Immature natural killer cell (primary cell): ENCODE data around the gene ARPC1B. TPM values are rescaled to one million over a fixed set of nuclear protein-coding genes. Genes with fewer than 3 reads are reported as not detected.
"Not testable (repeated sequence)": the region's sequence is repeated elsewhere in the genome, so short reads cannot be mapped to it uniquely, and the experiment has no call there.

Source experiments
- DNase-seq, 3 donors: peaks; one replicate each; pipeline ENCODE4 v3.0.0; 2022; ENCODE audit warnings: mixed read lengths in 1 of 3
- H3K27ac Mint-ChIP-seq, 6 donors: one replicate each; pipeline ENCODE4 v1.8.0; 2020; ENCODE audit warnings: mixed read lengths in 6 of 6, mild to moderate bottlenecking in 5 of 6, inconsistent platforms in 4 of 6, moderate library complexity in 3 of 6
- H3K27me3 Mint-ChIP-seq, 3 donors: one replicate each; pipeline ENCODE4 v1.8.0; 2020 to 2021; ENCODE audit warnings: low read depth in 3 of 3, mild to moderate bottlenecking in 3 of 3, mixed read lengths in 3 of 3, moderate library complexity in 3 of 3, inconsistent platforms in 1 of 3
- H3K36me3 Mint-ChIP-seq, 3 donors: one replicate each; pipeline ENCODE4 v1.8.0; 2020; ENCODE audit warnings: mixed read lengths in 3 of 3, inconsistent platforms in 2 of 3, mild to moderate bottlenecking in 2 of 3
- H3K4me1 Mint-ChIP-seq, 2 donors: one replicate each; pipeline ENCODE4 v1.8.0; 2020; ENCODE audit warnings: inconsistent platforms in 2 of 2, mild to moderate bottlenecking in 2 of 2, mixed read lengths in 2 of 2, moderate library complexity in 1 of 2
- H3K4me3 Mint-ChIP-seq, 5 donors: one replicate each; pipeline ENCODE4 v1.8.0; 2020; ENCODE audit warnings: mild to moderate bottlenecking in 5 of 5, mixed read lengths in 5 of 5, inconsistent platforms in 3 of 5, moderate library complexity in 3 of 5
- H3K9me3 Mint-ChIP-seq, 6 donors: one replicate each; pipeline ENCODE4 v1.8.0; 2020; ENCODE audit warnings: mild to moderate bottlenecking in 6 of 6, mixed read lengths in 6 of 6, inconsistent platforms in 4 of 6, moderate library complexity in 3 of 6
- polyA plus RNA-seq, 3 donors: library from polyadenylated mRNA; unstranded; fragments of 300-500 nt; fragmentation: Illumina TruSeq; gene quantifications; one replicate each; pipeline ENCODE4 v1.2.3, GENCODE V29; 2021

ARPC1B gene
- polyA plus RNA-seq, 3 donors from 2014 or later, result 582 to 834 (median 626) TPM

GRCh38 chr7:99373091-99374066 is 1.2 kb upstream of the ARPC1B start:
- Mint-ChIP-seq H3K4me3 (peak overlapping the region; percentile 70 to 83 (median 81)), H3K27ac (peak overlapping the region; percentile 40 to 85 (median 80))
- no peak for DNase-seq

GRCh38 chr7:99375070-99375807 is 709 bp downstream of the ARPC1B start:
- H3K4me1 Mint-ChIP-seq, result peaks cover 31 to 33% of the 10 kb centered on the region in 2 donors
- DNase-seq, result peak; percentile 55 to 57 (median 57)
- H3K27me3 Mint-ChIP-seq, result peaks cover 0 to 5% (median 3%) of the 10 kb centered on the region in 3 donors
- H3K4me3 Mint-ChIP-seq, result peak overlapping the region; percentile 69 to 83 (median 73)
- H3K9me3 Mint-ChIP-seq, result no peaks in the 10 kb centered on the region
- H3K36me3 Mint-ChIP-seq, result peaks cover 0 to 7% (median 4%) of the 10 kb centered on the region in 3 donors
- peak overlapping the region in 5 of 6 donors; percentile 80 to 88 (median 82) for H3K27ac Mint-ChIP-seq

More at GRCh38 chr7:99373091-99374066, 1.2 kb upstream of the ARPC1B start:
- peaks cover 0 to 1% (median 0%) of the 10 kb centered on the region in 3 donors for H3K27me3 Mint-ChIP-seq
- no peaks in the 10 kb centered on the region for H3K9me3 Mint-ChIP-seq
- H3K4me1 Mint-ChIP-seq, result peaks cover 16 to 19% of the 10 kb centered on the region in 2 donors
- peaks cover 0 to 3% (median 0%) of the 10 kb centered on the region in 3 donors for H3K36me3 Mint-ChIP-seq

- no peaks in the 10 kb centered on the region for H3K9me3 Mint-ChIP-seq
- H3K4me1 Mint-ChIP-seq, result peaks cover 51 to 54% of the 10 kb centered on the region in 2 donors
- H3K27me3 Mint-ChIP-seq, result peaks cover 0 to 7% (median 6%) of the 10 kb centered on the region in 3 donors
- peak overlapping the region; percentile 96 to 99 (median 98) for H3K27ac Mint-ChIP-seq
- H3K36me3 Mint-ChIP-seq, result peaks cover 0 to 10% (median 8%) of the 10 kb centered on the region in 3 donors
- H3K4me3 Mint-ChIP-seq, result peak overlapping the region; percentile 69 to 89 (median 82)
- DNase-seq, result peak in 1 of 3 donors; percentile 29
Observed at GRCh38 chr7:99379043-99379577, 4.6 kb downstream of the ARPC1B start.

- H3K36me3 Mint-ChIP-seq, result peaks cover 0 to 10% (median 8%) of the 10 kb centered on the region in 3 donors
- H3K27ac Mint-ChIP-seq, result peak overlapping the region; percentile 96 to 99 (median 98)
- H3K9me3 Mint-ChIP-seq, H3K27me3 Mint-ChIP-seq: not testable (repeated sequence)
- H3K4me3 Mint-ChIP-seq, result peak overlapping the region; percentile 80 to 89 (median 84)
- peaks cover 56 to 59% of the 10 kb centered on the region in 2 donors for H3K4me1 Mint-ChIP-seq
- DNase-seq, result peak in 1 of 3 donors; percentile 22
Observed at GRCh38 chr7:99379693-99380031, 5.1 kb downstream of the ARPC1B start.

GRCh38 chr7:99380032-99380822 is 5.7 kb downstream of the ARPC1B start:
- Mint-ChIP-seq H3K27ac (peak overlapping the region; percentile 96 to 99 (median 98)), H3K27me3 (peaks cover 0 to 7% (median 6%) of the 10 kb centered on the region in 3 donors), H3K4me3 (peak overlapping the region; percentile 80 to 89 (median 84)), H3K9me3 (no peaks in the 10 kb centered on the region), H3K4me1 (peaks cover 56 to 59% of the 10 kb centered on the region in 2 donors), H3K36me3 (peaks cover 0 to 10% (median 8%) of the 10 kb centered on the region in 3 donors)
- peak; percentile 35 to 48 (median 37) for DNase-seq

- Mint-ChIP-seq H3K4me1 (peaks cover 56 to 65% of the 10 kb centered on the region in 2 donors), H3K27me3 (peaks cover 0 to 7% (median 6%) of the 10 kb centered on the region in 3 donors), H3K36me3 (peaks cover 0 to 10% (median 8%) of the 10 kb centered on the region in 3 donors), H3K27ac (peak overlapping the region; percentile 96 to 99 (median 98)), H3K9me3 (no peaks in the 10 kb centered on the region), H3K4me3 (peak overlapping the region; percentile 80 to 89 (median 84))
- DNase-seq, result peak; percentile 87 to 90 (median 89)
Observed at GRCh38 chr7:99380823-99381663, 6.5 kb downstream of the ARPC1B start.

- H3K36me3 Mint-ChIP-seq, result peaks cover 0 to 13% (median 8%) of the 10 kb centered on the region in 3 donors
- H3K27me3 Mint-ChIP-seq, result peaks cover 0 to 7% (median 6%) of the 10 kb centered on the region in 3 donors
- H3K4me1 Mint-ChIP-seq, result peaks cover 50 to 63% of the 10 kb centered on the region in 2 donors
- no peaks in the 10 kb centered on the region for H3K9me3 Mint-ChIP-seq
- DNase-seq, result no peak
- peak overlapping the region; percentile 96 to 99 (median 98) for H3K27ac Mint-ChIP-seq
- H3K4me3 Mint-ChIP-seq, result peak overlapping the region; percentile 80 to 89 (median 84)
Observed at GRCh38 chr7:99381664-99382075, 7.1 kb downstream of the ARPC1B start.

GRCh38 chr7:99383203-99383602 is 8.7 kb downstream of the ARPC1B start:
- no peak for DNase-seq
- peaks cover 0 to 7% (median 6%) of the 10 kb centered on the region in 3 donors for H3K27me3 Mint-ChIP-seq
- peak overlapping the region in 1 of 5 donors; percentile 54 for H3K4me3 Mint-ChIP-seq
- peaks cover 45 to 59% of the 10 kb centered on the region in 2 donors for H3K4me1 Mint-ChIP-seq
- H3K9me3 Mint-ChIP-seq, result no peaks in the 10 kb centered on the region
- peak overlapping the region; percentile 49 to 91 (median 80) for H3K27ac Mint-ChIP-seq
- peaks cover 0 to 16% (median 8%) of the 10 kb centered on the region in 3 donors for H3K36me3 Mint-ChIP-seq

- Mint-ChIP-seq H3K4me1 (peaks cover 44 to 58% of the 10 kb centered on the region in 2 donors), H3K9me3 (no peaks in the 10 kb centered on the region), H3K4me3 (no peak overlapping the region), H3K27me3 (peaks cover 0 to 7% (median 6%) of the 10 kb centered on the region in 3 donors), H3K36me3 (peaks cover 0 to 20% (median 8%) of the 10 kb centered on the region in 3 donors), H3K27ac (peak overlapping the region; percentile 61 to 91 (median 76))
- no peak for DNase-seq
Observed at GRCh38 chr7:99383791-99384370, 9.4 kb downstream of the ARPC1B start.

- H3K27ac Mint-ChIP-seq, result peak overlapping the region; percentile 56 to 91 (median 76)
- peaks cover 0 to 6% (median 5%) of the 10 kb centered on the region in 3 donors for H3K27me3 Mint-ChIP-seq
- DNase-seq, result no peak
- H3K4me1 Mint-ChIP-seq, result peaks cover 38 to 51% of the 10 kb centered on the region in 2 donors
- no peak overlapping the region for H3K4me3 Mint-ChIP-seq
- peaks cover 0 to 16% (median 4%) of the 10 kb centered on the region in 3 donors for H3K36me3 Mint-ChIP-seq
- H3K9me3 Mint-ChIP-seq, result no peaks in the 10 kb centered on the region
Observed at GRCh38 chr7:99384523-99384922, 10.0 kb downstream of the ARPC1B start.

- Mint-ChIP-seq H3K36me3 (peaks cover 0 to 16% (median 4%) of the 10 kb centered on the region in 3 donors), H3K4me1 (peaks cover 27 to 41% of the 10 kb centered on the region in 2 donors), H3K27ac (peak overlapping the region in 5 of 6 donors; percentile 30 to 69 (median 59)), H3K4me3 (no peak overlapping the region), H3K27me3 (peaks cover 0 to 5% (median 0%) of the 10 kb centered on the region in 3 donors), H3K9me3 (no peaks in the 10 kb centered on the region)
- no peak for DNase-seq
Observed at GRCh38 chr7:99385564-99385963, 11.0 kb downstream of the ARPC1B start.
